ENCODE data around the gene GPR63.

Gene GPR63

GRCh38 chr6:96837081-96837971 is at the start of gene GPR63:
Gene GPR63, minus strand, starts transcription at chr6:96837477. Its CDS starts 37,746 bp downstream, at chr6:96799731.
- peak; percentile 58 for DNase-seq

GRCh38 chr6:96886519-96886918 is 49.2 kb upstream of the GPR63 start:
- DNase-seq, result no peak

- peak; percentile 1 for DNase-seq
These were observed 47.9 kb upstream of the GPR63 start for GRCh38 chr6:96885187-96885631.

- DNase-seq, result no peak
These were observed 40.9 kb upstream of the GPR63 start for GRCh38 chr6:96878143-96878542.

- DNase-seq, result no peak
These were observed 39.7 kb upstream of the GPR63 start for GRCh38 chr6:96876886-96877545.

GRCh38 chr6:96872976-96873375 is 35.7 kb upstream of the GPR63 start:
- DNase-seq, result no peak

GRCh38 chr6:96865055-96865405 is 27.8 kb upstream of the GPR63 start:
- DNase-seq, result no peak

- no peak for DNase-seq
These were observed 27.2 kb upstream of the GPR63 start for GRCh38 chr6:96864216-96865054.

- DNase-seq, result no peak
These were observed 25.3 kb upstream of the GPR63 start for GRCh38 chr6:96862560-96862959.

GRCh38 chr6:96861588-96861987 is 24.3 kb upstream of the GPR63 start:
- no peak for DNase-seq

GRCh38 chr6:96856856-96857255 is 19.6 kb upstream of the GPR63 start:
- no peak for DNase-seq

GRCh38 chr6:96853083-96853482 is 15.8 kb upstream of the GPR63 start:
- DNase-seq, result no peak

GRCh38 chr6:96852605-96853004 is 15.3 kb upstream of the GPR63 start:
- DNase-seq, result no peak

- no peak for DNase-seq
These were observed 14.6 kb upstream of the GPR63 start for GRCh38 chr6:96851858-96852257.

- no peak for DNase-seq
These were observed 12.3 kb upstream of the GPR63 start for GRCh38 chr6:96849615-96850014.

GRCh38 chr6:96844530-96844929 is 7.3 kb upstream of the GPR63 start:
- no peak for DNase-seq

GRCh38 chr6:96841345-96841744 is 4.1 kb upstream of the GPR63 start:
- DNase-seq, result no peak

GRCh38 chr6:96836631-96837080 is 621 bp downstream of the GPR63 start:
- DNase-seq, result no peak

GRCh38 chr6:96834070-96834469 is 3.2 kb downstream of the GPR63 start:
- no peak for DNase-seq

- no peak for DNase-seq
These were observed 4.5 kb downstream of the GPR63 start for GRCh38 chr6:96832780-96833179.

- no peak for DNase-seq
These were observed 10.4 kb downstream of the GPR63 start for GRCh38 chr6:96826865-96827264.

- DNase-seq, result no peak
These were observed 13.5 kb downstream of the GPR63 start for GRCh38 chr6:96823743-96824142.

- DNase-seq, result no peak
These were observed 16.2 kb downstream of the GPR63 start for GRCh38 chr6:96821034-96821433.

Measured in activated CD4-positive, alpha-beta T cell treated with anti-CD3 and anti-CD28 coated beads, Interleukin-2, amount 50 U/mL, for 1 hour (primary cell).